Measurements from ENCODE around the gene MT1H. TPM values are rescaled to one million over a fixed set of nuclear protein-coding genes. Genes with fewer than 3 reads are reported as not detected.

MT1H gene
- total and polyA plus RNA-seq, 2 of the 13 experiments (the other 11 are each of a cell fraction or from before 2014, with no cell fraction given) = 0.60 TPM; not detected in 1

- H3K27me3 ChIP-seq (ENCODE audit: control insufficient read depth in 1 of 2, insufficient read depth in 2 of 2, low read length in 2 of 2) = peaks cover 7 to 48% of the 10 kb centered on the region in 2 experiments
- peaks cover 27% of the 10 kb centered on the region for H3K4me1 ChIP-seq (ENCODE audit: insufficient read depth, low read length)
- no peaks in the 10 kb centered on the region for H3K36me3 ChIP-seq (replicated peaks in 1 of 2; ENCODE audit: control insufficient read depth in 1 of 2, insufficient read depth in 2 of 2, low read length in 2 of 2)
- H3K4me2 ChIP-seq (ENCODE audit: low read depth, low read length) = no peak overlapping the region
- 30% methylated on average over 2 of the region's 2 CpGs for WGBS (ENCODE audit: low lambda C conversion rate)
- FAIRE-seq (no peak), ATAC-seq (no peak), DNase-seq (ENCODE audit: low spot score) (no peak)
- in situ Hi-C loops (cut with HindIII; ENCODE audit: extremely low pct_ligation_motif_present, low pct_unique_long_range_greater_than_20kb) (no loop called here), intact Hi-C loops (cut with micrococcal nuclease; ENCODE audit: unreplicated experiment) (loop anchor here (5.0 kb wide), 1 partner anchor 192 kb away; no protein-coding TSS in a partner anchor)
- no TSS peak for BruUV-seq (replicated peaks)
- H3K9me3 ChIP-seq (ENCODE audit: low read length) = no peaks in the 10 kb centered on the region
- no peaks in the 10 kb centered on the region for H3K79me2 ChIP-seq (ENCODE audit: insufficient read depth, low read length)
- ChIA-PET POLR2A (interaction anchor here (1.1 kb wide), 1 partner anchor 45 kb away, joined by 3 read pairs; the partner anchor contains the start of gene MT1E), CTCF (ENCODE audit: low intra/inter-chr PET ratio, low total read pairs) (no interaction called here)
- no peak overlapping the region for H2AFZ ChIP-seq (ENCODE audit: low read length)
- no peak overlapping the region for H3K27ac ChIP-seq (ENCODE audit: extremely low read length, insufficient read depth, low read length)
- H3K4me3 ChIP-seq (replicated peaks in 1 of 3; ENCODE audit: insufficient read depth in 1 of 3, low read depth in 2 of 3, low read length in 3 of 3) = no peak overlapping the region
- no peaks in the 10 kb centered on the region for H4K20me1 ChIP-seq (ENCODE audit: insufficient read depth, low read length)
- no peak overlapping the region for H3K9ac ChIP-seq (ENCODE audit: insufficient read depth, low read depth, low read length)
- TF ChIP-seq ZNF24 (IDR thresholded peaks at IDR 0.05) (no peak), GLMP (CRISPR knock-in tag; IDR thresholded peaks at IDR 0.05; ENCODE audit: borderline replicate concordance) (no peak), ZNF704 (CRISPR knock-in tag; IDR thresholded peaks at IDR 0.05; ENCODE audit: borderline replicate concordance) (no peak), MEIS1 (CRISPR knock-in tag; IDR thresholded peaks at IDR 0.05; ENCODE audit: borderline replicate concordance) (no peak), ZNF432 (CRISPR knock-in tag; IDR thresholded peaks at IDR 0.05; ENCODE audit: borderline replicate concordance) (no peak), ZNF350 (CRISPR knock-in tag; IDR thresholded peaks at IDR 0.05; ENCODE audit: borderline replicate concordance, low read depth) (no peak), MTA3 (CRISPR knock-in tag; IDR thresholded peaks at IDR 0.05) (no peak), ZFY (CRISPR knock-in tag; IDR thresholded peaks at IDR 0.05) (no peak), FOXK1 (CRISPR knock-in tag; IDR thresholded peaks at IDR 0.05; ENCODE audit: borderline replicate concordance, low read depth) (no peak), ZNF547 (CRISPR knock-in tag; IDR thresholded peaks at IDR 0.05) (no peak), ZBTB43 (CRISPR knock-in tag; conservative IDR thresholded peaks at IDR 0.05) (no peak), HMG20B (CRISPR knock-in tag; conservative IDR thresholded peaks at IDR 0.05) (no peak), ZNF101 (CRISPR knock-in tag; IDR thresholded peaks at IDR 0.05; ENCODE audit: borderline replicate concordance, low read depth) (no peak), ZNF691 (CRISPR knock-in tag; IDR thresholded peaks at IDR 0.05; ENCODE audit: borderline replicate concordance, low read depth) (no peak)
- TF ChIP-seq, protein P1, sequence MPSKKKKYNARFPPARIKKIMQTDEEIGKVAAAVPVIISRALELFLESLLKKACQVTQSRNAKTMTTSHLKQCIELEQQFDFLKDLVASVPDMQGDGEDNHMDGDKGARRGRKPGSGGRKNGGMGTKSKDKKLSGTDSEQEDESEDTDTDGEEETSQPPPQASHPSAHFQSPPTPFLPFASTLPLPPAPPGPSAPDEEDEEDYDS (CRISPR knock-in tag; IDR thresholded peaks at IDR 0.05) = no peak
- TF ChIP-seq, protein P2, sequence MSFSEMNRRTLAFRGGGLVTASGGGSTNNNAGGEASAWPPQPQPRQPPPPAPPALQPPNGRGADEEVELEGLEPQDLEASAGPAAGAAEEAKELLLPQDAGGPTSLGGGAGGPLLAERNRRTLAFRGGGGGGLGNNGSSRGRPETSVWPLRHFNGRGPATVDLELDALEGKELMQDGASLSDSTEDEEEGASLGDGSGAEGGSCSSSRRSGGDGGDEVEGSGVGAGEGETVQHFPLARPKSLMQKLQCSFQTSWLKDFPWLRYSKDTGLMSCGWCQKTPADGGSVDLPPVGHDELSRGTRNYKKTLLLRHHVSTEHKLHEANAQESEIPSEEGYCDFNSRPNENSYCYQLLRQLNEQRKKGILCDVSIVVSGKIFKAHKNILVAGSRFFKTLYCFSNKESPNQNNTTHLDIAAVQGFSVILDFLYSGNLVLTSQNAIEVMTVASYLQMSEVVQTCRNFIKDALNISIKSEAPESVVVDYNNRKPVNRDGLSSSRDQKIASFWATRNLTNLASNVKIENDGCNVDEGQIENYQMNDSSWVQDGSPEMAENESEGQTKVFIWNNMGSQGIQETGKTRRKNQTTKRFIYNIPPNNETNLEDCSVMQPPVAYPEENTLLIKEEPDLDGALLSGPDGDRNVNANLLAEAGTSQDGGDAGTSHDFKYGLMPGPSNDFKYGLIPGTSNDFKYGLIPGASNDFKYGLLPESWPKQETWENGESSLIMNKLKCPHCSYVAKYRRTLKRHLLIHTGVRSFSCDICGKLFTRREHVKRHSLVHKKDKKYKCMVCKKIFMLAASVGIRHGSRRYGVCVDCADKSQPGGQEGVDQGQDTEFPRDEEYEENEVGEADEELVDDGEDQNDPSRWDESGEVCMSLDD (CRISPR knock-in tag; IDR thresholded peaks at IDR 0.05; ENCODE audit: borderline replicate concordance) = no peak
Measured at GRCh38 chr16:56670620-56670934, 963 bp downstream of the MT1H start.

Measured in HepG2 (cell line).